ENCODE data around the gene TMEM272. TPM values are rescaled to one million over a fixed set of nuclear protein-coding genes. Genes with fewer than 3 reads are reported as not detected.

The TMEM272 gene
- total RNA-seq, 2 donors from 2014 or later, result 1.3 to 1.7 TPM

- no peaks in the 10 kb centered on the region for H3K9me3 ChIP-seq (ENCODE audit: control insufficient read depth, low read length, poor library complexity, severe bottlenecking)
These were observed 24.9 kb upstream of the TMEM272 start for GRCh38 chr13:51869916-51870315.

GRCh38 chr13:51867062-51867461 lies 22.1 kb upstream of the TMEM272 start:
- peaks cover 10% of the 10 kb centered on the region for H3K4me1 Mint-ChIP-seq

More at GRCh38 chr13:51869916-51870315, 24.9 kb upstream of the TMEM272 start:
- Mint-ChIP-seq H3K4me3 (no peak overlapping the region), H3K4me1 (peaks cover 4% of the 10 kb centered on the region), H3K36me3 (ENCODE audit: low read depth) (no peaks in the 10 kb centered on the region), H3K27ac (no peak overlapping the region), H3K27me3 (peaks cover 34% of the 10 kb centered on the region)
- no peak for ATAC-seq
- DNase-seq, result no peak

GRCh38 chr13:51865838-51866237 lies 20.9 kb upstream of the TMEM272 start:
- DNase-seq (no peak), ATAC-seq (no peak)
- Mint-ChIP-seq H3K36me3 (ENCODE audit: low read depth) (peaks cover 7% of the 10 kb centered on the region), H3K27me3 (peaks cover 63% of the 10 kb centered on the region), H3K27ac (no peak overlapping the region), H3K4me3 (no peak overlapping the region), H3K4me1 (peaks cover 16% of the 10 kb centered on the region)
- H3K9me3 ChIP-seq (ENCODE audit: control insufficient read depth, low read length, poor library complexity, severe bottlenecking), result no peaks in the 10 kb centered on the region

More at GRCh38 chr13:51867062-51867461, 22.1 kb upstream of the TMEM272 start:
- ATAC-seq (no peak), DNase-seq (no peak)
- no peak overlapping the region for H3K27ac Mint-ChIP-seq
- H3K9me3 ChIP-seq (ENCODE audit: control insufficient read depth, low read length, poor library complexity, severe bottlenecking), result no peaks in the 10 kb centered on the region
- peaks cover 7% of the 10 kb centered on the region for H3K36me3 Mint-ChIP-seq (ENCODE audit: low read depth)
- H3K4me3 Mint-ChIP-seq, result no peak overlapping the region
- H3K27me3 Mint-ChIP-seq, result peaks cover 57% of the 10 kb centered on the region

- Mint-ChIP-seq H3K4me3 (no peak overlapping the region), H3K36me3 (ENCODE audit: low read depth) (peaks cover 7% of the 10 kb centered on the region), H3K27me3 (peaks cover 49% of the 10 kb centered on the region), H3K27ac (peak overlapping the region; percentile 74), H3K4me1 (peaks cover 16% of the 10 kb centered on the region)
- H3K9me3 ChIP-seq (ENCODE audit: control insufficient read depth, low read length, poor library complexity, severe bottlenecking), result no peaks in the 10 kb centered on the region
- DNase-seq, result no peak
- no peak for ATAC-seq
These were observed 18.0 kb upstream of the TMEM272 start for GRCh38 chr13:51862957-51863356.

GRCh38 chr13:51861723-51862300 lies 16.8 kb upstream of the TMEM272 start, which contains the start of gene CCDC70:
CCDC70 (plus strand) TSS chr13:51861969; CDS start chr13:51865412, 3,443 bp downstream.
- no peaks in the 10 kb centered on the region for H3K9me3 ChIP-seq (ENCODE audit: control insufficient read depth, low read length, poor library complexity, severe bottlenecking)
- Mint-ChIP-seq H3K36me3 (ENCODE audit: low read depth) (peaks cover 7% of the 10 kb centered on the region), H3K27ac (peak within 1 kb of the TSS; percentile 74), H3K4me3 (no peak within 1 kb of the TSS), H3K4me1 (peaks cover 16% of the 10 kb centered on the region), H3K27me3 (peaks cover 45% of the 10 kb centered on the region)
- no peak for DNase-seq
- ATAC-seq, result no peak

GRCh38 chr13:51858433-51859247 lies 13.7 kb upstream of the TMEM272 start:
- no peak for DNase-seq
- Mint-ChIP-seq H3K27ac (no peak overlapping the region), H3K4me1 (peaks cover 16% of the 10 kb centered on the region), H3K27me3 (peaks cover 44% of the 10 kb centered on the region), H3K36me3 (ENCODE audit: low read depth) (peaks cover 8% of the 10 kb centered on the region), H3K4me3 (no peak overlapping the region)
- no peaks in the 10 kb centered on the region for H3K9me3 ChIP-seq (ENCODE audit: control insufficient read depth, low read length, poor library complexity, severe bottlenecking)
- ATAC-seq, result no peak

GRCh38 chr13:51856998-51857397 lies 12.0 kb upstream of the TMEM272 start:
- peaks cover 8% of the 10 kb centered on the region for H3K4me1 Mint-ChIP-seq
- peaks cover 32% of the 10 kb centered on the region for H3K27me3 Mint-ChIP-seq
- H3K36me3 Mint-ChIP-seq (ENCODE audit: low read depth), result peaks cover 3% of the 10 kb centered on the region
- no peaks in the 10 kb centered on the region for H3K9me3 ChIP-seq (ENCODE audit: control insufficient read depth, low read length, poor library complexity, severe bottlenecking)
- H3K27ac Mint-ChIP-seq, result no peak overlapping the region
- ATAC-seq (no peak), DNase-seq (no peak)
- no peak overlapping the region for H3K4me3 Mint-ChIP-seq

- DNase-seq (no peak), ATAC-seq (no peak)
- Mint-ChIP-seq H3K27ac (no peak overlapping the region), H3K4me1 (peaks cover 3% of the 10 kb centered on the region), H3K36me3 (ENCODE audit: low read depth) (peaks cover 3% of the 10 kb centered on the region), H3K27me3 (peaks cover 27% of the 10 kb centered on the region), H3K4me3 (no peak overlapping the region)
- no peaks in the 10 kb centered on the region for H3K9me3 ChIP-seq (ENCODE audit: control insufficient read depth, low read length, poor library complexity, severe bottlenecking)
These were observed 11.2 kb upstream of the TMEM272 start for GRCh38 chr13:51856027-51856736.

GRCh38 chr13:51849145-51850101 lies 4.4 kb upstream of the TMEM272 start:
- Mint-ChIP-seq H3K4me1 (peaks cover 10% of the 10 kb centered on the region), H3K4me3 (no peak overlapping the region), H3K27ac (peak overlapping the region; percentile 8), H3K27me3 (peaks cover 18% of the 10 kb centered on the region), H3K36me3 (ENCODE audit: low read depth) (peaks cover 5% of the 10 kb centered on the region)
- no peaks in the 10 kb centered on the region for H3K9me3 ChIP-seq (ENCODE audit: control insufficient read depth, low read length, poor library complexity, severe bottlenecking)
- DNase-seq (no peak), ATAC-seq (peak; percentile 54)

GRCh38 chr13:51848674-51849073 lies 3.7 kb upstream of the TMEM272 start:
- H3K9me3 ChIP-seq (ENCODE audit: control insufficient read depth, low read length, poor library complexity, severe bottlenecking), result no peaks in the 10 kb centered on the region
- H3K27me3 Mint-ChIP-seq, result peaks cover 16% of the 10 kb centered on the region
- DNase-seq, result no peak
- H3K4me1 Mint-ChIP-seq, result peaks cover 8% of the 10 kb centered on the region
- H3K27ac Mint-ChIP-seq, result peak overlapping the region; percentile 8
- H3K36me3 Mint-ChIP-seq (ENCODE audit: low read depth), result peaks cover 2% of the 10 kb centered on the region
- no peak overlapping the region for H3K4me3 Mint-ChIP-seq
- no peak for ATAC-seq

GRCh38 chr13:51846756-51847155 lies 1.8 kb upstream of the TMEM272 start:
- DNase-seq (no peak), ATAC-seq (no peak)
- Mint-ChIP-seq H3K4me3 (no peak overlapping the region), H3K36me3 (ENCODE audit: low read depth) (peaks cover 2% of the 10 kb centered on the region), H3K4me1 (peaks cover 8% of the 10 kb centered on the region), H3K27ac (no peak overlapping the region), H3K27me3 (peaks cover 18% of the 10 kb centered on the region)
- no peaks in the 10 kb centered on the region for H3K9me3 ChIP-seq (ENCODE audit: control insufficient read depth, low read length, poor library complexity, severe bottlenecking)

GRCh38 chr13:51845574-51846318 lies 769 bp upstream of the TMEM272 start:
- H3K36me3 Mint-ChIP-seq (ENCODE audit: low read depth), result no peaks in the 10 kb centered on the region
- H3K27me3 Mint-ChIP-seq, result peaks cover 23% of the 10 kb centered on the region
- H3K4me3 Mint-ChIP-seq, result no peak overlapping the region

More at GRCh38 chr13:51845574-51846318, 769 bp upstream of the TMEM272 start:
- DNase-seq (no peak), ATAC-seq (no peak)
- Mint-ChIP-seq H3K27ac (no peak overlapping the region), H3K4me1 (peaks cover 5% of the 10 kb centered on the region)
- no peaks in the 10 kb centered on the region for H3K9me3 ChIP-seq (ENCODE audit: control insufficient read depth, low read length, poor library complexity, severe bottlenecking)

Measured in T-helper 17 cell (primary cell).